A549 (cell line): ENCODE measurements around the gene GNAO1.

Experiments
- BHLHE40 ChIP-seq: IDR thresholded peaks from 2 replicates; pipeline ENCODE4 v1.6.1; 2012; ENCODE audit warnings: low read depth, low read length, inconsistent platforms
- SREBF2 ChIP-seq: fragments of 450-650 bp; IDR thresholded peaks from 2 replicates; pipeline ENCODE4 v1.6.1; 2014; ENCODE audit warnings: mild to moderate bottlenecking, moderate library complexity
- TF ChIP-seq, protein P1 (sequence below): fragments of 150-350 bp; IDR thresholded peaks from 2 replicates; pipeline ENCODE4 v1.6.1; 2014; ENCODE audit warnings: low read depth, mild to moderate bottlenecking, low read length
- TF ChIP-seq, protein P2 (sequence below): fragments of >200 bp; sonication (Bioruptor Twin); formaldehyde crosslinking; IDR thresholded peaks from 3 replicates; pipeline ENCODE4 v1.5.1; 2016

DNA sequence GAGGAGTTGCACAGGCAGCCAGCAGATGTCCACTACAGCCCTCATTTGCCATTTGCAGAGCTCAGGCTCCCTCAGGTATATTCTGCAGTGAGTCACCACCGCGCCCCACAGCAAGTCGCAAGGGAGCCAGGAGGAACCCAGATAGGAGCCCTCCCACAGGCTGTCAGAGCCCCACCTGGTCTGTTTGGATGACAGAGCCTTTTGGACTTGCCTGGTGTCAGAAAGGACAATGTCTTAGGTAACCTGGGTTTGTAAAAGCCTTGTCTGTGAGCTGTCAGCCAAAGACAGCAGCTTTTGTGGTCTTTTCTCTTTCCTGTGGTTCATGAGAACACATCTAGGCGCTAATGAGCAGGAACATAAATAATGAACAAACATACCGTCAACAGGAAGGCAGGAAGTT is 70.9 kb downstream of the GNAO1 start:
- TF ChIP-seq, protein P1, sequence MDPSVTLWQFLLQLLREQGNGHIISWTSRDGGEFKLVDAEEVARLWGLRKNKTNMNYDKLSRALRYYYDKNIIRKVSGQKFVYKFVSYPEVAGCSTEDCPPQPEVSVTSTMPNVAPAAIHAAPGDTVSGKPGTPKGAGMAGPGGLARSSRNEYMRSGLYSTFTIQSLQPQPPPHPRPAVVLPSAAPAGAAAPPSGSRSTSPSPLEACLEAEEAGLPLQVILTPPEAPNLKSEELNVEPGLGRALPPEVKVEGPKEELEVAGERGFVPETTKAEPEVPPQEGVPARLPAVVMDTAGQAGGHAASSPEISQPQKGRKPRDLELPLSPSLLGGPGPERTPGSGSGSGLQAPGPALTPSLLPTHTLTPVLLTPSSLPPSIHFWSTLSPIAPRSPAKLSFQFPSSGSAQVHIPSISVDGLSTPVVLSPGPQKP: no peak
- TF ChIP-seq SREBF2 (no peak), BHLHE40 (no peak)
- TF ChIP-seq, protein P2, sequence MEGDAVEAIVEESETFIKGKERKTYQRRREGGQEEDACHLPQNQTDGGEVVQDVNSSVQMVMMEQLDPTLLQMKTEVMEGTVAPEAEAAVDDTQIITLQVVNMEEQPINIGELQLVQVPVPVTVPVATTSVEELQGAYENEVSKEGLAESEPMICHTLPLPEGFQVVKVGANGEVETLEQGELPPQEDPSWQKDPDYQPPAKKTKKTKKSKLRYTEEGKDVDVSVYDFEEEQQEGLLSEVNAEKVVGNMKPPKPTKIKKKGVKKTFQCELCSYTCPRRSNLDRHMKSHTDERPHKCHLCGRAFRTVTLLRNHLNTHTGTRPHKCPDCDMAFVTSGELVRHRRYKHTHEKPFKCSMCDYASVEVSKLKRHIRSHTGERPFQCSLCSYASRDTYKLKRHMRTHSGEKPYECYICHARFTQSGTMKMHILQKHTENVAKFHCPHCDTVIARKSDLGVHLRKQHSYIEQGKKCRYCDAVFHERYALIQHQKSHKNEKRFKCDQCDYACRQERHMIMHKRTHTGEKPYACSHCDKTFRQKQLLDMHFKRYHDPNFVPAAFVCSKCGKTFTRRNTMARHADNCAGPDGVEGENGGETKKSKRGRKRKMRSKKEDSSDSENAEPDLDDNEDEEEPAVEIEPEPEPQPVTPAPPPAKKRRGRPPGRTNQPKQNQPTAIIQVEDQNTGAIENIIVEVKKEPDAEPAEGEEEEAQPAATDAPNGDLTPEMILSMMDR: no peak
